Neural progenitor cell (in vitro differentiated cells): ENCODE data around the gene BBS9. TPM values are rescaled to one million over a fixed set of nuclear protein-coding genes. Genes with fewer than 3 reads are reported as not detected.

Experiments used
- DNase-seq: peaks from one replicate; pipeline ENCODE4 v3.0.0-alpha.2; 2016; ENCODE audit warnings: low spot score
- H2AFZ ChIP-seq: fragments of 200-600 bp; sonication (generic); replicated peaks from 2 replicates; pipeline ENCODE4 v1.6.1; 2016; ENCODE audit warnings: antibody characterized with exemption
- H3F3A ChIP-seq: fragments of 200-600 bp; sonication (generic); 2 replicates; pipeline ENCODE4 v1.6.1; 2016; ENCODE audit warnings: antibody characterized with exemption, low read depth
- H3K27ac ChIP-seq: fragments of 200-600 bp; sonication (generic); 2 replicates; pipeline ENCODE4 v1.5.1; 2016; ENCODE audit warnings: mild to moderate bottlenecking
- H3K27me3 ChIP-seq: fragments of 200-600 bp; sonication (generic); 2 replicates; pipeline ENCODE4 v1.6.1; 2016; ENCODE audit warnings: mild to moderate bottlenecking, moderate library complexity
- H3K36me3 ChIP-seq: fragments of 200-600 bp; sonication (generic); 2 replicates; pipeline ENCODE4 v1.5.1; 2016
- H3K4me1 ChIP-seq: fragments of 200-600 bp; sonication (generic); 2 replicates; pipeline ENCODE4 v1.6.1; 2016; ENCODE audit warnings: mixed run types
- H3K4me2 ChIP-seq: fragments of 200-600 bp; sonication (generic); 2 replicates; pipeline ENCODE4 v1.6.1; 2016
- H3K4me3 ChIP-seq: fragments of 200-600 bp; sonication (generic); 2 replicates; pipeline ENCODE4 v1.5.1; 2016
- H3K79me2 ChIP-seq: fragments of 200-600 bp; sonication (generic); 2 replicates; pipeline ENCODE4 v1.6.1; 2016; ENCODE audit warnings: low read depth
- H3K9ac ChIP-seq: fragments of 200-600 bp; sonication (generic); 2 replicates; pipeline ENCODE4 v1.6.1; 2016
- H3K9me3 ChIP-seq: fragments of 200-600 bp; sonication (generic); 2 replicates; pipeline ENCODE4 v1.5.1; 2016; ENCODE audit warnings: low read depth
- H4K20me1 ChIP-seq: fragments of 200-600 bp; sonication (generic); 2 replicates; pipeline ENCODE4 v1.6.1; 2016; ENCODE audit warnings: low read depth
- H3K27ac Mint-ChIP-seq: 3 replicates; pipeline ENCODE4 v1.8.0; 2021; ENCODE audit warnings: mixed read lengths
- H3K27me3 Mint-ChIP-seq: 2 replicates; pipeline ENCODE4 v1.8.0; 2022; ENCODE audit warnings: low read depth, mild to moderate bottlenecking, inconsistent platforms, moderate library complexity, mixed read lengths; ENCODE audit not compliant: insufficient read depth
- H3K36me3 Mint-ChIP-seq: 3 replicates; pipeline ENCODE4 v1.8.0; 2021; ENCODE audit warnings: mixed read lengths
- H3K4me1 Mint-ChIP-seq: 3 replicates; pipeline ENCODE4 v1.8.0; 2021; ENCODE audit warnings: mixed read lengths
- H3K4me3 Mint-ChIP-seq: 3 replicates; pipeline ENCODE4 v1.8.0; 2021; ENCODE audit warnings: mild to moderate bottlenecking, moderate library complexity, mixed read lengths
- H3K9me3 Mint-ChIP-seq: 3 replicates; pipeline ENCODE4 v1.8.0; 2020; ENCODE audit warnings: mixed read lengths
- CTCF ChIP-seq: fragments of 200-600 bp; sonication (generic); IDR thresholded peaks from 2 replicates; pipeline ENCODE4 v1.5.1; 2017; ENCODE audit warnings: antibody characterized with exemption, mild to moderate bottlenecking
- EZH2 ChIP-seq: fragments of 200-600 bp; sonication (generic); IDR thresholded peaks from 2 replicates; pipeline ENCODE4 v1.6.1; 2017; ENCODE audit warnings: antibody characterized with exemption, mild to moderate bottlenecking, moderate library complexity
- EZH2phosphoT487 ChIP-seq: fragments of 200-600 bp; sonication (generic); IDR thresholded peaks from 2 replicates; pipeline ENCODE4 v1.6.1; 2017; ENCODE audit warnings: antibody characterized with exemption
- total RNA-seq: library from RNA; depleted of rRNA; stranded (reverse); fragments of >200 nt; gene quantifications from 2 replicates; pipeline ENCODE4 v1.2.3, GENCODE V29; 2015; ENCODE audit warnings: low replicate concordance

The BBS9 gene
- total RNA-seq, 1 donor from 2014 or later = 40.3 TPM

GRCh38 chr7:33619264-33619663 is 489.9 kb downstream of the BBS9 start:
- Histone ChIP-seq H3K9me3 (no peaks in the 10 kb centered on the region), H2AFZ (no peak overlapping the region), H3K4me3 (no peak overlapping the region), H3K27ac (no peak overlapping the region), H3K36me3 (no peaks in the 10 kb centered on the region), H3K27me3 (no peaks in the 10 kb centered on the region), H3K4me2 (no peak overlapping the region), H3K9ac (no peak overlapping the region), H3K4me1 (no peaks in the 10 kb centered on the region), H3F3A (no peaks in the 10 kb centered on the region), H4K20me1 (no peaks in the 10 kb centered on the region), H3K79me2 (no peaks in the 10 kb centered on the region)
- DNase-seq = no peak
- no peak for TF ChIP-seq CTCF
- no peak for TF ChIP-seq EZH2phosphoT487
- no peak for TF ChIP-seq EZH2
- no peaks in the 10 kb centered on the region for H3K27me3 Mint-ChIP-seq
- no peaks in the 10 kb centered on the region for H3K4me1 Mint-ChIP-seq
- peaks cover 7% of the 10 kb centered on the region for H3K9me3 Mint-ChIP-seq
- no peak overlapping the region for H3K4me3 Mint-ChIP-seq
- no peaks in the 10 kb centered on the region for H3K36me3 Mint-ChIP-seq
- H3K27ac Mint-ChIP-seq = no peak overlapping the region

- H3K4me2 ChIP-seq = no peak overlapping the region
- Mint-ChIP-seq H3K27ac (no peak overlapping the region), H3K36me3 (peaks cover 3% of the 10 kb centered on the region), H3K27me3 (no peaks in the 10 kb centered on the region), H3K4me1 (no peaks in the 10 kb centered on the region), H3K9me3 (peaks cover 12% of the 10 kb centered on the region), H3K4me3 (no peak overlapping the region)
- H3K9ac ChIP-seq = no peak overlapping the region
- TF ChIP-seq EZH2 = no peak
- TF ChIP-seq CTCF = no peak
- no peak for TF ChIP-seq EZH2phosphoT487
- no peak overlapping the region for H3K27ac ChIP-seq
- no peaks in the 10 kb centered on the region for H3K27me3 ChIP-seq
- no peaks in the 10 kb centered on the region for H3K36me3 ChIP-seq
- H2AFZ ChIP-seq = no peak overlapping the region
- no peaks in the 10 kb centered on the region for H3K79me2 ChIP-seq
- H4K20me1 ChIP-seq = no peaks in the 10 kb centered on the region
- H3K4me1 ChIP-seq = no peaks in the 10 kb centered on the region
- no peaks in the 10 kb centered on the region for H3K9me3 ChIP-seq
- no peak overlapping the region for H3K4me3 ChIP-seq
- DNase-seq = no peak
- no peaks in the 10 kb centered on the region for H3F3A ChIP-seq
These were observed 493.9 kb downstream of the BBS9 start for GRCh38 chr7:33623267-33623666.

- H3K4me1 ChIP-seq = peaks cover 7% of the 10 kb centered on the region
- no peak for TF ChIP-seq EZH2phosphoT487
- no peak for TF ChIP-seq CTCF
- no peak for TF ChIP-seq EZH2
- no peaks in the 10 kb centered on the region for H3F3A ChIP-seq
- no peak overlapping the region for H3K27ac ChIP-seq
- no peak overlapping the region for H3K4me3 ChIP-seq
- H3K4me2 ChIP-seq = no peak overlapping the region
- peaks cover 3% of the 10 kb centered on the region for H3K36me3 Mint-ChIP-seq
- peaks cover under 1% of the 10 kb centered on the region for H3K4me1 Mint-ChIP-seq
- H3K36me3 ChIP-seq = no peaks in the 10 kb centered on the region
- no peak overlapping the region for H3K27ac Mint-ChIP-seq
- no peaks in the 10 kb centered on the region for H3K79me2 ChIP-seq
- H3K9me3 Mint-ChIP-seq = peaks cover 12% of the 10 kb centered on the region
- no peaks in the 10 kb centered on the region for H3K27me3 ChIP-seq
- no peak overlapping the region for H2AFZ ChIP-seq
- no peaks in the 10 kb centered on the region for H3K27me3 Mint-ChIP-seq
- H3K4me3 Mint-ChIP-seq = no peak overlapping the region
- no peaks in the 10 kb centered on the region for H4K20me1 ChIP-seq
- no peak overlapping the region for H3K9ac ChIP-seq
- DNase-seq = no peak
- H3K9me3 ChIP-seq = no peaks in the 10 kb centered on the region
These were observed 494.9 kb downstream of the BBS9 start for GRCh38 chr7:33624215-33624614.

- H3K36me3 ChIP-seq = no peaks in the 10 kb centered on the region
- Mint-ChIP-seq H3K4me3 (no peak overlapping the region), H3K9me3 (peaks cover 7% of the 10 kb centered on the region), H3K36me3 (peaks cover 3% of the 10 kb centered on the region), H3K27ac (no peak overlapping the region), H3K27me3 (no peaks in the 10 kb centered on the region), H3K4me1 (peaks cover 18% of the 10 kb centered on the region)
- H3K27me3 ChIP-seq = no peaks in the 10 kb centered on the region
- H3K9me3 ChIP-seq = no peaks in the 10 kb centered on the region
- H3K9ac ChIP-seq = no peak overlapping the region
- no peak for DNase-seq
- H4K20me1 ChIP-seq = no peaks in the 10 kb centered on the region
- no peak overlapping the region for H3K4me2 ChIP-seq
- H3F3A ChIP-seq = peaks cover 14% of the 10 kb centered on the region
- H3K27ac ChIP-seq = no peak overlapping the region
- TF ChIP-seq EZH2 (no peak), EZH2phosphoT487 (no peak), CTCF (no peak)
- H3K4me3 ChIP-seq = no peak overlapping the region
- no peak overlapping the region for H2AFZ ChIP-seq
- no peaks in the 10 kb centered on the region for H3K79me2 ChIP-seq
- peaks cover 33% of the 10 kb centered on the region for H3K4me1 ChIP-seq
These were observed 497.5 kb downstream of the BBS9 start for GRCh38 chr7:33626869-33627268.
